ENCODE results near the gene OTOP2. TPM values are rescaled to one million over a fixed set of nuclear protein-coding genes. Genes with fewer than 3 reads are reported as not detected.

OTOP2 gene
- total RNA-seq, 1 donor from 2014 or later, result not detected

- Mint-ChIP-seq H3K9me3 (ENCODE audit: unreplicated experiment) (no peaks in the 10 kb centered on the region), H3K27ac (ENCODE audit: unreplicated experiment) (no peak overlapping the region), H3K4me1 (ENCODE audit: low read depth, unreplicated experiment) (peaks cover 7% of the 10 kb centered on the region), H3K4me3 (ENCODE audit: unreplicated experiment) (no peak overlapping the region), H3K36me3 (ENCODE audit: low read depth, unreplicated experiment) (peaks cover 5% of the 10 kb centered on the region), H3K27me3 (ENCODE audit: low read depth, unreplicated experiment) (peaks cover 13% of the 10 kb centered on the region)
- no peaks in the 10 kb centered on the region for H3K9me3 ChIP-seq (ENCODE audit: insufficient read depth, low read depth, low read length)
- H3K9ac ChIP-seq (ENCODE audit: low read length), result no peak overlapping the region
- no peak overlapping the region for H3K27ac ChIP-seq (ENCODE audit: low read depth, low read length)
- TF ChIP-seq, protein P1, sequence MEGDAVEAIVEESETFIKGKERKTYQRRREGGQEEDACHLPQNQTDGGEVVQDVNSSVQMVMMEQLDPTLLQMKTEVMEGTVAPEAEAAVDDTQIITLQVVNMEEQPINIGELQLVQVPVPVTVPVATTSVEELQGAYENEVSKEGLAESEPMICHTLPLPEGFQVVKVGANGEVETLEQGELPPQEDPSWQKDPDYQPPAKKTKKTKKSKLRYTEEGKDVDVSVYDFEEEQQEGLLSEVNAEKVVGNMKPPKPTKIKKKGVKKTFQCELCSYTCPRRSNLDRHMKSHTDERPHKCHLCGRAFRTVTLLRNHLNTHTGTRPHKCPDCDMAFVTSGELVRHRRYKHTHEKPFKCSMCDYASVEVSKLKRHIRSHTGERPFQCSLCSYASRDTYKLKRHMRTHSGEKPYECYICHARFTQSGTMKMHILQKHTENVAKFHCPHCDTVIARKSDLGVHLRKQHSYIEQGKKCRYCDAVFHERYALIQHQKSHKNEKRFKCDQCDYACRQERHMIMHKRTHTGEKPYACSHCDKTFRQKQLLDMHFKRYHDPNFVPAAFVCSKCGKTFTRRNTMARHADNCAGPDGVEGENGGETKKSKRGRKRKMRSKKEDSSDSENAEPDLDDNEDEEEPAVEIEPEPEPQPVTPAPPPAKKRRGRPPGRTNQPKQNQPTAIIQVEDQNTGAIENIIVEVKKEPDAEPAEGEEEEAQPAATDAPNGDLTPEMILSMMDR (IDR thresholded peaks at IDR 0.05; ENCODE audit: insufficient read depth, low read depth, low read length), result no peak
- no peak for TF ChIP-seq EZH2 (IDR thresholded peaks at IDR 0.05; ENCODE audit: insufficient read depth, low read length)
- no peak overlapping the region for H3K4me3 ChIP-seq (ENCODE audit: insufficient read depth, low read depth, low read length)
- FAIRE-seq (no peak), DNase-seq (ENCODE audit: low read depth) (no peak)
- no peak overlapping the region for H2AFZ ChIP-seq (ENCODE audit: low read depth, low read length)
- H3K4me2 ChIP-seq (ENCODE audit: low read length), result no peak overlapping the region
- no peaks in the 10 kb centered on the region for H4K20me1 ChIP-seq (ENCODE audit: insufficient read depth, low read length)
- no peaks in the 10 kb centered on the region for H3K36me3 ChIP-seq (ENCODE audit: insufficient read depth, low read length)
- peaks cover 9% of the 10 kb centered on the region for H3K79me2 ChIP-seq (ENCODE audit: insufficient read depth, low read length)
- peaks cover 13% of the 10 kb centered on the region for H3K4me1 ChIP-seq (ENCODE audit: insufficient read depth, low read length)
- no peaks in the 10 kb centered on the region for H3K27me3 ChIP-seq (ENCODE audit: insufficient read depth, low read length)
Observed at GRCh38 chr17:74875155-74875976, 48.7 kb upstream of the OTOP2 start.

- H3K4me3 Mint-ChIP-seq (ENCODE audit: unreplicated experiment), result no peak overlapping the region
- Histone ChIP-seq H3K4me2 (ENCODE audit: low read length) (no peak overlapping the region), H3K27ac (ENCODE audit: low read depth, low read length) (no peak overlapping the region), H3K36me3 (ENCODE audit: insufficient read depth, low read length) (no peaks in the 10 kb centered on the region), H3K27me3 (ENCODE audit: insufficient read depth, low read length) (peaks cover 4% of the 10 kb centered on the region), H3K9ac (ENCODE audit: low read length) (no peak overlapping the region), H3K4me1 (ENCODE audit: insufficient read depth, low read length) (peaks cover 13% of the 10 kb centered on the region), H2AFZ (ENCODE audit: low read depth, low read length) (no peak overlapping the region), H3K9me3 (ENCODE audit: insufficient read depth, low read depth, low read length) (no peaks in the 10 kb centered on the region), H3K79me2 (ENCODE audit: insufficient read depth, low read length) (peaks cover 9% of the 10 kb centered on the region), H4K20me1 (ENCODE audit: insufficient read depth, low read length) (no peaks in the 10 kb centered on the region), H3K4me3 (ENCODE audit: insufficient read depth, low read depth, low read length) (no peak overlapping the region)
- peaks cover 19% of the 10 kb centered on the region for H3K27me3 Mint-ChIP-seq (ENCODE audit: low read depth, unreplicated experiment)
- H3K27ac Mint-ChIP-seq (ENCODE audit: unreplicated experiment), result no peak overlapping the region
- H3K4me1 Mint-ChIP-seq (ENCODE audit: low read depth, unreplicated experiment), result peaks cover 5% of the 10 kb centered on the region
- TF ChIP-seq, protein P1 (IDR thresholded peaks at IDR 0.05; ENCODE audit: insufficient read depth, low read depth, low read length), result no peak
- TF ChIP-seq EZH2 (IDR thresholded peaks at IDR 0.05; ENCODE audit: insufficient read depth, low read length), result no peak
- no peak for DNase-seq (ENCODE audit: low read depth)
- H3K9me3 Mint-ChIP-seq (ENCODE audit: unreplicated experiment), result no peaks in the 10 kb centered on the region
- H3K36me3 Mint-ChIP-seq (ENCODE audit: low read depth, unreplicated experiment), result peaks cover under 1% of the 10 kb centered on the region
- no peak for FAIRE-seq
Observed at GRCh38 chr17:74875977-74876593, 48.0 kb upstream of the OTOP2 start.
